HG02970 (cell line): ENCODE results near the gene LY6G6C.

Source experiments
- ATAC-seq: cut with Tn5 transposase; IDR thresholded peaks from one replicate; pipeline ENCODE4 v1.9.1; 2021; ENCODE audit warnings: mild to moderate bottlenecking, moderate library complexity, moderate number of reproducible peaks; ENCODE audit not compliant: unreplicated experiment, low FRiP score

LY6G6C gene

GRCh38 chr6:31727717-31728671 lies 6.4 kb upstream of the LY6G6C start:
- no peak for ATAC-seq

GRCh38 chr6:31727034-31727716 lies 5.6 kb upstream of the LY6G6C start:
- ATAC-seq: no peak

- no peak for ATAC-seq
Measured at GRCh38 chr6:31725502-31726350, 4.2 kb upstream of the LY6G6C start.

- no peak for ATAC-seq
Measured at GRCh38 chr6:31723980-31724691, 2.6 kb upstream of the LY6G6C start.

- ATAC-seq: no peak
Measured at GRCh38 chr6:31723245-31723979, 1.9 kb upstream of the LY6G6C start, which contains the start of gene MPIG6B. Gene MPIG6B (plus strand): TSS chr6:31723373. CDS start chr6:31723384, 11 bp downstream.

- ATAC-seq: no peak
Measured at GRCh38 chr6:31722173-31722572, 627 bp upstream of the LY6G6C start.

GRCh38 chr6:31720196-31720770 lies 1.3 kb downstream of the LY6G6C start:
- ATAC-seq: no peak

- ATAC-seq: no peak
Measured at GRCh38 chr6:31719001-31719400, 2.5 kb downstream of the LY6G6C start.

- no peak for ATAC-seq
Measured at GRCh38 chr6:31718265-31718664, 3.3 kb downstream of the LY6G6C start.

GRCh38 chr6:31717499-31718222 lies 3.9 kb downstream of the LY6G6C start:
- no peak for ATAC-seq

- ATAC-seq: no peak
Measured at GRCh38 chr6:31715022-31715958, 6.3 kb downstream of the LY6G6C start, which contains the start of gene LY6G6D. Gene LY6G6D (plus strand): TSS chr6:31715348. CDS start chr6:31715356, 8 bp downstream.

GRCh38 chr6:31713991-31714684 lies 7.4 kb downstream of the LY6G6C start:
- no peak for ATAC-seq

- no peak for ATAC-seq
Measured at GRCh38 chr6:31713465-31713864, 8.1 kb downstream of the LY6G6C start.

- no peak for ATAC-seq
Measured at GRCh38 chr6:31712296-31712695, 9.2 kb downstream of the LY6G6C start.

GRCh38 chr6:31711233-31711632 lies 10.3 kb downstream of the LY6G6C start:
- no peak for ATAC-seq

GRCh38 chr6:31710523-31711219 lies 10.9 kb downstream of the LY6G6C start:
- ATAC-seq: no peak
